HFF-Myc (cell line): ENCODE data around the gene OASL.

Experiments
- DNase-seq: peaks from one replicate; pipeline ENCODE4 v3.0.0-alpha.2; 2011; ENCODE audit warnings: low read depth; ENCODE audit errors: extremely low read depth
- H3K4me3 ChIP-seq: replicated peaks from 2 replicates; pipeline ENCODE4 v1.5.1; 2011; ENCODE audit warnings: low read depth, mild to moderate bottlenecking, control low read depth, low read length
- CTCF ChIP-seq: IDR thresholded peaks from 2 replicates; pipeline ENCODE4 v1.5.1; 2012; ENCODE audit warnings: mild to moderate bottlenecking, low read depth, low read length, control low read depth; ENCODE audit errors: missing control alignments

The OASL gene

GRCh38 chr12:121021754-121022153, 17.3 kb downstream of the OASL start:
- DNase-seq = no peak

GRCh38 chr12:121018860-121019617, 20.0 kb downstream of the OASL start:
- no peak for TF ChIP-seq CTCF
- no peak for DNase-seq
- no peak overlapping the region for H3K4me3 ChIP-seq

More at GRCh38 chr12:121021754-121022153, 17.3 kb downstream of the OASL start:
- no peak for TF ChIP-seq CTCF
- H3K4me3 ChIP-seq = no peak overlapping the region

GRCh38 chr12:121017966-121018491, 21.0 kb downstream of the OASL start:
- TF ChIP-seq CTCF = no peak
- no peak for DNase-seq
- no peak overlapping the region for H3K4me3 ChIP-seq

- DNase-seq = peak; percentile 87
- no peak for TF ChIP-seq CTCF
- peak within 1 kb of the TSS; percentile 82 for H3K4me3 ChIP-seq
These were observed 22.9 kb downstream of the OASL start, which contains the start of gene C12orf43 for GRCh38 chr12:121015825-121016766. C12orf43 (minus strand) TSS chr12:121016487; CDS start chr12:121016474, 13 bp downstream.

GRCh38 chr12:121013715-121014114, 25.3 kb downstream of the OASL start:
- TF ChIP-seq CTCF = no peak
- no peak for DNase-seq
- no peak overlapping the region for H3K4me3 ChIP-seq

GRCh38 chr12:121011820-121012219, 27.2 kb downstream of the OASL start:
- DNase-seq = no peak
- H3K4me3 ChIP-seq = no peak overlapping the region
- no peak for TF ChIP-seq CTCF
